CD4-positive, alpha-beta T cell (primary cell): Measurements from ENCODE around the gene CCDC33. TPM values are rescaled to one million over a fixed set of nuclear protein-coding genes. Genes with fewer than 3 reads are reported as not detected.

Source experiments
- ATAC-seq: fragments of 200-7000 bp; cut with Tn5 transposase; one replicate; pipeline ENCODE4 v1.10.0; 2022; ENCODE audit warnings: mild to moderate bottlenecking; ENCODE audit not compliant: poor library complexity
- CTCF ChIA-PET: fragments of 350-600 bp; sonication (Branson Sonifier 250); formaldehyde crosslinking; loops from one replicate; lab custom pipeline; 2021; ENCODE audit warnings: antibody characterized with exemption, inconsistent platforms; lab: Charles Lee
- POLR2A ChIA-PET: fragments of 350-600 bp; sonication (Branson Sonifier 250); formaldehyde crosslinking; loops from one replicate; lab custom pipeline; 2021; ENCODE audit warnings: antibody characterized with exemption, inconsistent platforms; lab: Charles Lee
- DNase-seq, 14 experiments: peaks; one replicate each; pipeline ENCODE4 v3.0.0-alpha.2; 2013 to 2020; ENCODE audit warnings: mixed read lengths in 2 of 14
- H3K27ac ChIP-seq, 2 donors: one replicate each; pipeline versions ENCODE4 v1.5.1 to v1.7.0; 2013; ENCODE audit warnings: low read length in 2 of 2, low read depth in 1 of 2, mild to moderate bottlenecking in 1 of 2
- H3K27me3 ChIP-seq, 2 experiments: 1 replicate in 1 of 2; 2 replicates in 1 of 2; pipeline versions ENCODE4 v1.6.1 to v1.7.0; 2013; ENCODE audit warnings: low read length in 2 of 2, control low read depth in 1 of 2, mild to moderate bottlenecking in 1 of 2, moderate library complexity in 1 of 2; ENCODE audit not compliant: insufficient read depth in 2 of 2, control insufficient read depth in 1 of 2
- H3K36me3 ChIP-seq: one replicate; pipeline ENCODE4 v1.6.1; 2013; ENCODE audit warnings: low read length, control low read depth; ENCODE audit not compliant: insufficient read depth
- H3K4me1 ChIP-seq: one replicate; pipeline ENCODE4 v1.6.1; 2013; ENCODE audit warnings: low read length, control low read depth; ENCODE audit not compliant: insufficient read depth
- H3K4me3 ChIP-seq: one replicate; pipeline ENCODE4 v1.5.1; 2013; ENCODE audit warnings: mild to moderate bottlenecking, low read length, moderate library complexity
- H3K9me3 ChIP-seq, 2 experiments: 1 replicate in 1 of 2; 2 replicates in 1 of 2; pipeline versions ENCODE4 v1.6.1 to v1.7.0; 2013; ENCODE audit warnings: low read length in 2 of 2, mild to moderate bottlenecking in 2 of 2, control low read depth in 1 of 2, moderate library complexity in 1 of 2; ENCODE audit not compliant: control insufficient read depth in 1 of 2, insufficient read depth in 1 of 2
- H3K27ac Mint-ChIP-seq: one replicate; pipeline ENCODE4 v1.8.0; 2020; ENCODE audit warnings: mixed read lengths
- H3K27me3 Mint-ChIP-seq: one replicate; pipeline ENCODE4 v1.8.0; 2021; ENCODE audit warnings: mixed read lengths
- H3K36me3 Mint-ChIP-seq: one replicate; pipeline ENCODE4 v1.8.0; 2021; ENCODE audit warnings: low read depth, mixed read lengths
- H3K4me1 Mint-ChIP-seq: one replicate; pipeline ENCODE4 v1.8.0; 2021; ENCODE audit warnings: low read depth, mixed read lengths
- H3K4me3 Mint-ChIP-seq: one replicate; pipeline ENCODE4 v1.8.0; 2020; ENCODE audit warnings: mild to moderate bottlenecking, mixed read lengths
- H3K9me3 Mint-ChIP-seq: one replicate; pipeline ENCODE4 v1.8.0; 2020; ENCODE audit warnings: mixed read lengths
- intact Hi-C, 2 experiments: fragments of 100-400 bp; cut with DNase I in 1 of 2; cut with micrococcal nuclease in 1 of 2; formaldehyde crosslinking; loops; one replicate each; pipeline versions ENCODE4 v1.15.1 to v1.9.0; 2023 to 2025; cut with DNase I, micrococcal nuclease
- total RNA-seq, 174 experiments: library from RNA in 2 of 174; stranded (reverse) in 2 of 174; gene quantifications; one replicate each; pipeline ENCODE4 v1.2.3 and lab custom pipeline; 2021 to 2026
- TF ChIP-seq, protein P1 (sequence below): fragments of 200-600 bp; IDR thresholded peaks from one replicate; pipeline ENCODE4 v1.8.0; 2022; ENCODE audit warnings: antibody characterized with exemption, mild to moderate bottlenecking

Gene CCDC33
- total RNA-seq, 2 experiments from 2014 or later: not detected

DNA sequence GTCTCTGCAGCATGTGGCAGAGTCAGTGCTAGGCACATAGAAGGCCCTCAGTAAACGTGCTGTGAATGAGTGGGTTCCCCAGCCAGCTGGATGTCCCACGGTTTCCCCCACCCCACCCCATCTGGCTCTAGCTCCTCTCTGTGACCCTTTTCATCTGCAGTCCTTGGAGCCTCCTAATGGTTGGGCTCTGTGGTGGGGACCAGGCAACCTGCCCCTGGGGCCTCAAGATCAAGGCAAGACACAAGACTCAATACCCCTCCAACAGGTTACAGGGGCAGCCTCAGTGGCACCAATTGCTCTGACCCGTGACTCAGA lies 148.4 kb downstream of the CCDC33 start:
- Mint-ChIP-seq H3K27ac (peak overlapping the region; percentile 70), H3K4me3 (no peak overlapping the region), H3K9me3 (no peaks in the 10 kb centered on the region), H3K27me3 (no peaks in the 10 kb centered on the region), H3K4me1 (peaks cover 19% of the 10 kb centered on the region), H3K36me3 (no peaks in the 10 kb centered on the region)
- H3K4me3 ChIP-seq: no peak overlapping the region
- ChIA-PET POLR2A (no interaction called here), CTCF (interaction anchor here (1.1 to 1.6 kb wide), 3 partner anchors 10 to 54 kb away, joined by 3 to 7 read pairs (median 4); no protein-coding TSS in a partner anchor)
- ATAC-seq (no peak), DNase-seq (no peak)
- peak overlapping the region in 1 of 2 donors; percentile 25 for H3K27ac ChIP-seq
- no peaks in the 10 kb centered on the region for H3K27me3 ChIP-seq
- intact Hi-C loops: loop anchor here in 1 of 2 experiments (5.0 kb wide), 1 partner anchor 563 kb away; no protein-coding TSS in a partner anchor
- peaks cover 36% of the 10 kb centered on the region for H3K4me1 ChIP-seq
- H3K36me3 ChIP-seq: no peaks in the 10 kb centered on the region
- no peaks in the 10 kb centered on the region for H3K9me3 ChIP-seq
- TF ChIP-seq, protein P1, sequence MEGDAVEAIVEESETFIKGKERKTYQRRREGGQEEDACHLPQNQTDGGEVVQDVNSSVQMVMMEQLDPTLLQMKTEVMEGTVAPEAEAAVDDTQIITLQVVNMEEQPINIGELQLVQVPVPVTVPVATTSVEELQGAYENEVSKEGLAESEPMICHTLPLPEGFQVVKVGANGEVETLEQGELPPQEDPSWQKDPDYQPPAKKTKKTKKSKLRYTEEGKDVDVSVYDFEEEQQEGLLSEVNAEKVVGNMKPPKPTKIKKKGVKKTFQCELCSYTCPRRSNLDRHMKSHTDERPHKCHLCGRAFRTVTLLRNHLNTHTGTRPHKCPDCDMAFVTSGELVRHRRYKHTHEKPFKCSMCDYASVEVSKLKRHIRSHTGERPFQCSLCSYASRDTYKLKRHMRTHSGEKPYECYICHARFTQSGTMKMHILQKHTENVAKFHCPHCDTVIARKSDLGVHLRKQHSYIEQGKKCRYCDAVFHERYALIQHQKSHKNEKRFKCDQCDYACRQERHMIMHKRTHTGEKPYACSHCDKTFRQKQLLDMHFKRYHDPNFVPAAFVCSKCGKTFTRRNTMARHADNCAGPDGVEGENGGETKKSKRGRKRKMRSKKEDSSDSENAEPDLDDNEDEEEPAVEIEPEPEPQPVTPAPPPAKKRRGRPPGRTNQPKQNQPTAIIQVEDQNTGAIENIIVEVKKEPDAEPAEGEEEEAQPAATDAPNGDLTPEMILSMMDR: no peak

DNA sequence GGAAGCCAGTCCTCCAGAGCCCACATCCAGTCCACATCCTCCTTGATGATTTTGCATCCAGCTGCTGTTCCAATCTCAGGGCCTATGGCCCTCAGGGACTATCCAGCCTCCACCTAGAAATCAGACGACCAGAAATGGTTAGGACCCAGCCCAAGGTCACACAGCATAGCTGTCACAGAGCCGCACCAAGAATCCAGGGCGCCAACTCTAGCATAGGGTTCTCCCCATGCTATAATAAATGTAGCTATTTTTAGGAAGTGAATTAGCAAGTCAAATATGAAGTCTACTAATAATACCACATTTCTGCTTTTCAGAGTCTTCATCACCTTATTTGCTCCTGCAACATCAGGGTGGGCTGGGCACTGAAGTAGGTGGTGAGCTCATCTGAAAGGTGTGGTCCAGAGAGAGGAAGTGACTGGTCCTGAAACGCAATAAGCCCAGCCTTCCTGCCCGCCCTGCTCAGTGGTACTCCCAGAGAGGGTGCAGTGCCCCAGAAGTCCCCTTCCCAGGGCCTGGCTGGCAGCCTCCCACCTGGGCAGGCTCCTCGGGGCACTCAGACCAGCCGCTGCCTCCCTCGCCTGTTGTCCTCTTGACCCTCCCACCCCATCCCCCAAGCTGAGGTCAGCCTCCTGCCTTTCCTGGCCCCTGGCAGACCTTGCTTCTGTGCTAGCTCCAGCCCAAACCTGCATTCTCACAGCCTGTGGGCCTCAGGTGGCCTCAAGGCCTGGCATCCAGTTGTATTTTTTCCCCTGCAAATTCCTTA lies 148.9 kb downstream of the CCDC33 start:
- Mint-ChIP-seq H3K27me3 (no peaks in the 10 kb centered on the region), H3K9me3 (no peaks in the 10 kb centered on the region), H3K36me3 (no peaks in the 10 kb centered on the region), H3K4me3 (no peak overlapping the region), H3K4me1 (peaks cover 19% of the 10 kb centered on the region), H3K27ac (no peak overlapping the region)
- Histone ChIP-seq H3K4me1 (peaks cover 36% of the 10 kb centered on the region), H3K9me3 (no peaks in the 10 kb centered on the region), H3K27ac (peak overlapping the region in 1 of 2 donors; percentile 3), H3K4me3 (no peak overlapping the region), H3K36me3 (no peaks in the 10 kb centered on the region), H3K27me3 (no peaks in the 10 kb centered on the region)
- POLR2A ChIA-PET: interaction anchor here (1.0 kb wide), 1 partner anchor 155 kb away, joined by 3 read pairs; no protein-coding TSS in a partner anchor
- TF ChIP-seq, protein P1: no peak
- CTCF ChIA-PET: interaction anchor here (1.1 to 1.6 kb wide), 4 partner anchors 11 to 76 kb away, joined by 3 to 7 read pairs (median 4); partner anchors contain the start of gene UBL7
- intact Hi-C loops: loop anchor here in 1 of 2 experiments (5.0 kb wide), 1 partner anchor 562 kb away; no protein-coding TSS in a partner anchor
- DNase-seq: peak in 6 of 14 experiments; percentile 15 to 65 (median 48)
- peak; percentile 53 for ATAC-seq

DNA sequence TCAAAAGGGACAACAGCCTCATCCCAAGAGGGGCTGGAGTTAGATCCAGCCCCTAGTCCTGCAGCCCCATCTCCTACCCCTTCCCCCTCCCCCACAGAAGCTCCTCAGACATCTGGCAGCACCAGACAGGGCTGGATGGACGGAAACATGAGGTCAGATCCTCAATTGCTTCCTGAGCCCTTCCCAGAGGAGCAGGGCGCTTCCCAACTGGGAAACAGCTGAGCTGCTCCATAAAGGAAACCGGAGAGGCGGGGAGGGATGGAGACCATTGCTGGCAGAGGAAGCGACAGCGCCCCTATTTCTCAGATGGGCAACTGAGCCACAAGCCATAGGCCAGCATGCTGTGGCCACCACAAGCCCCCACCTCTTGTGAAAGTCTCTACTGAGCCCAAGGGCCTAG lies 149.6 kb downstream of the CCDC33 start:
- Mint-ChIP-seq H3K27ac (no peak overlapping the region), H3K9me3 (no peaks in the 10 kb centered on the region), H3K4me1 (peaks cover 19% of the 10 kb centered on the region), H3K27me3 (no peaks in the 10 kb centered on the region), H3K4me3 (no peak overlapping the region), H3K36me3 (no peaks in the 10 kb centered on the region)
- POLR2A ChIA-PET: interaction anchor here (1.0 kb wide), 1 partner anchor 154 kb away, joined by 3 read pairs; no protein-coding TSS in a partner anchor
- ATAC-seq (no peak), DNase-seq (no peak)
- Histone ChIP-seq H3K27ac (no peak overlapping the region), H3K27me3 (no peaks in the 10 kb centered on the region), H3K4me3 (no peak overlapping the region), H3K9me3 (no peaks in the 10 kb centered on the region), H3K36me3 (no peaks in the 10 kb centered on the region), H3K4me1 (peaks cover 36% of the 10 kb centered on the region)
- CTCF ChIA-PET: interaction anchor here (1.2 to 1.6 kb wide), 2 partner anchors 11 to 75 kb away, joined by 3 to 7 read pairs; partner anchors contain the start of gene UBL7
- intact Hi-C loops: no loop called here
- TF ChIP-seq, protein P1: no peak

Other genes starting within 250 kb of the CCDC33 start
- gene STOML1, start 244.0 kb upstream of the CCDC33 start, total RNA-seq: 1 to 10 TPM; 4.6 to 5.3 TPM
- 10 to 100 TPM; 39.2 to 42.9 TPM for gene PML, start 241.6 kb upstream of the CCDC33 start, total RNA-seq
- under 1 TPM; 0.16 to 0.42 TPM for gene GOLGA6A, start 153.8 kb upstream of the CCDC33 start, total RNA-seq
- not detected for gene ISLR2, start 105.7 kb upstream of the CCDC33 start, total RNA-seq
- gene ISLR, start 62.6 kb upstream of the CCDC33 start, total RNA-seq: not detected
- not detected for gene STRA6, start 33.5 kb upstream of the CCDC33 start, total RNA-seq
- not detected for gene CYP11A1, start 131.3 kb downstream of the CCDC33 start, total RNA-seq
- gene SEMA7A, start 197.6 kb downstream of the CCDC33 start, total RNA-seq: 1 to 10 TPM; 2.3 to 2.7 TPM
- gene UBL7, start 224.8 kb downstream of the CCDC33 start, total RNA-seq: 10 to 100 TPM; 14.3 to 17.1 TPM